SW 1271 (cell line): ENCODE data around the gene MAP2K6.

Experiments used
- DNase-seq, 2 experiments: peaks; one replicate each; lab custom pipeline; 2025; lab: John Stamatoyannopoulos, UW

MAP2K6 gene

DNA sequence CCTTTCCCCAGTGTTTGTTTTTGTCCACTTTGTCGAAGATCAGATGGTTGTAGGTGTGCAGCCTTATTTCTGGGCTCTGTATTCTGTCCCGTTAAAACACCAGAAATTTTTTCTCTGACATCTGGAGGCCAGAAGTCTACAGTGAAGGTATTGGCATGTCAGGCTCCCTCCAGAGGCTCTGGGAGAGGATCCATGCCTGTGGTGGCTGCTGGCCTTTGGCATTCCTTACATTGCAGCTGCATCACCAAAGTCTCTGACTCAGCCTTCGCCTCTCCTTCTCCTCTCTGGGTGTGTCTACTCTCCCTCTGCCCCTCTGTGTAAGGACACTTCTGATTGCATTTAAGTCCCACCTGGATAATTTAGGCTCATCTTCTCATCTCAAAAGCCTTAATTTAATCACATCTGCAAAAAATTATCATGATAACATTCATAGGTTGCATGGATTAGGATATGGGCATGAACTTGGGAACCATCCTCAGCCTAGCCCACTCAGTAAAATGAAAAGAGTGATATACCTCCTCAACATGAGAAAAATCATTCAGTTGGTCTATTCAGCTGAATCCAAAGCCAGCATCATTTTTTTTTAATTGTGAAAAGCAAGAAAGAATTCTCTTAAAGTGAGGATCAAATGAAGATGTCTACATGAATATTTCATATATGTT is 78.0 kb downstream of the MAP2K6 start:
- DNase-seq = peak; percentile 22 to 34

DNA sequence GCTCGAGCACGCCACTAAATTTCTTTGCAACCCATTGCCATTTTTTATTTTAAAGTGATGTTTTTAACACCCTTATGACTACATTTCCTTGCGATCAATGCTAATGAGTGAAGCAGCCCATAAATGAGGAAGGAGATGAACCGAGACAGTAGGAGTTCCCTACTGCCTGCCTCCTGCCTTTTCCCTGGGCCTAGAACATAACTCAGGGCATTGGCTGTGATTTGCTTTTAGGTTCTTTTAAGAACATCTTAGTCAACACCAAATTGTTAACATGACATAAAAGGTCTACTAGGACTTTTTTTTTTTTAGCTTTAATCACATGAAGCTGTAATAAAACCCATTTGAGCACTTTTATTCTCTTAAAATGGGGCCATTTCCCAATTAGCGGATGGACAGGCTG is 81.3 kb downstream of the MAP2K6 start:
- DNase-seq = no peak

DNA sequence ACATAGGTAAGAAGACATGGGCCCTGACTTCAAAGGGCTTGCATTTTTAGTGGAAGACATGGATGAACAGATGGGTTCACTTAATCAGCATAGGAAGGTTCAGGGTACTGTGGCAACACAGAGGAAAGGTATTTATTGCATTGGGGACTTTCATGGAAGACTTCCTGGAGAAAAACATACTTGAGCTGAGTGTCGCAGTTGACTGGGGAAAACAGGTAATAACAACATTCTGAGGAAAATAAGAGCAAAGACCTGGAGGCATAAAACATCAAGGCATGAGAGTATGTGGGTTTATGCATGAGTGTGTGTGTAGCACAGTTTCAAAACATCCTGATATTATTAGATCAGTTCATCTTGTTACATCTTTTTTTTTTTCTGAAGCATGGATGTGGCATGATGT is 82.7 kb downstream of the MAP2K6 start:
- DNase-seq = no peak

DNA sequence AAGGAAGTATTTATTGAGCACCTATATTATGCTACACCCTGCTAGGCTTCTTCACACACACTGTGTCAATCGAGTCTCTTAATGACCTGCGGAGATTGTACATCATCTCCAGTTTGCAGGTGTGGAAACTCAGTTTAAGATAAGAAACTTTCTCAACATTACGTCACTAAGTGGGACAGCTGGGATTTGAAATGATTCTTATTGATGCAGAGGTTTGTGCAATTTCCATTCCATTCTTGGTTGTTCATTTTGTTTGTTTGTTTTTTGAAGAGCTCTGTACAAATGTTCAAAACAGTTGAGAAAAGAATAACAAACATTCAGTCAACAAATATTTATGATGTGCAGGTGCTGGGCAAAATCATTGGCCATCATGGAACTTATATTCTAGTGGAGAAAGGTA is 84.8 kb downstream of the MAP2K6 start:
- no peak for DNase-seq

DNA sequence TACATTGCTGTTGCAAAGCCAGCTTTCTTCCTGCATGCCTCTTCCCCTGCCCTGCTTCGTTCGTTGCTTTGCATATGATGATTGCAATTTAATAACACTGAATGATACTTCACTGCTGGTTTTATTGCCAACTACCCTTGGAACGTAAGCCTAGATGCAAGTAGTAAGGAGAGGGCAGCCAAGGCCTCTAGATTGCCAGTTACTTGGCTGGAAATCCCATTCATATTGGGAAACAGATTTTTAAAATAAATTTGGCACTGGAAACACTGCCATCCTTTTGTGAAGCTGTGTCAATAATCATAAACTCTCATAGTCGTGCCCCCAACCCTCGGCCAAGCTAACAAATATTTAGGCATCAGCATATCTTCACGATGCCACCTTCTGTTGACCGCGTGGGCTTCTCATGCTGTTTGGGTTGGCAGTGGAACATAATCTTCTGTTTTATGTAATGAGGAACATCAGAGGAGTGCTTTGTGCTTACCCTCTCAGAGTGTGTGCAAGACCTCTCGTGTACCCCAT is 86.5 kb downstream of the MAP2K6 start:
- no peak for DNase-seq

DNA sequence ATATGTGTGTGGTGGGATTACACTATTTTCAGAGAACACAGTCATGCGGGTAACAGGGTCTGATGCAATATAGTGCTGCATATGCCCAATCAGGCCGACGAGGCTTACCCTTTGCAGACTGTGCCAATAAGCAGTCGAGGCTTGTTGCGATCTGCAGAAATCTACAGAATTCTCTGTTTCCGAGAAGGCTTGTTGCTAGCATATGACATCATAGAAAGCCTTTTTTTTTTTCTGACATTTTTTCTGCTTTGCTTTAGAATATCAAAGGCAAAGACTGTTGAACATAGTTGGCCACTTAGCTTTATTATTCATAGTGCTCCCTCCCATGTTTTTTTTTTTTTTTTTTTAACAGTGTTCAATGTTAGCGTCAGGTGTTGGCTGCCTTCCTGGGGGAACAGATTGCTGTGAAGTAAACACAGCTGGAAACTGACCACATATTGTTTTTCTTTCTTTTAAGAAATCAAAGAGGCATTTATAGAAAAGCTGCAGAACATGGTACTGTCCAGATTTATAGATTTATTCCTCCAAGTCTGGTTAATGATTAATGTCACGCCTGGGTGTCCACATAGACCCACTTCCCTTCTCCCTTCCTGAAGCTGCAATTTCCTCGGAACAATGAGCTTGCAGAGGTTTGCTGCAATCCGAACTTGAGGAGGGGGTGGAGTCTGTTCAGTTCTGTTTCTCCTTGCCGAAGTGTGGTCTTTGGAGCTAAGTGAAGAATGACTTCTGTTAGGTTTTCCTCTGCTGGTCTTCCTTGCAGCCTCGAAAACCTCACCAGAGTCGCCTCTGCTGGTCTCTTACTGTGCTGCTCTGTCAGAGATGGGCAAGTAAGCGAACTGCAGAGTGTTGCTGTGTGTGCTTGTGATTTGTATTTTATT is 87.3 kb downstream of the MAP2K6 start:
- DNase-seq = no peak

DNA sequence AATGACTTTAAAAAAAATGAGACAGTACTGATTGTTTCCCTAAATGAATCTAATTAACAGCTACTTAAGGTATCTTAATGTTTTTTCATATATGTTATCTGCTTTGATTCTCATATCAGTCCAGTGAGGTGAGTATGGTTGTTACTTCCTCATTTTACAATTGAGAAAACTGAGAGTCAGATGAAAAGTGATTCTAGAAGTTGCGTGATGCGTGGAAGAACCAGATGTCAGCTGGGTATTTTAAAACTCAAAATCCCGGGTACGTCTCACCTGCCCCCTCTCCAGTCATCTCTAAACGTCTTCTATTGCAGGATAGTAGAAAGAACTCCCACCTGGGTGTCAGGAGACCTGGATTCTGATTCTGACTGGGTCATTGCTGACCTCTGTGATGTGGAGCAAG is 89.2 kb downstream of the MAP2K6 start:
- DNase-seq = no peak

DNA sequence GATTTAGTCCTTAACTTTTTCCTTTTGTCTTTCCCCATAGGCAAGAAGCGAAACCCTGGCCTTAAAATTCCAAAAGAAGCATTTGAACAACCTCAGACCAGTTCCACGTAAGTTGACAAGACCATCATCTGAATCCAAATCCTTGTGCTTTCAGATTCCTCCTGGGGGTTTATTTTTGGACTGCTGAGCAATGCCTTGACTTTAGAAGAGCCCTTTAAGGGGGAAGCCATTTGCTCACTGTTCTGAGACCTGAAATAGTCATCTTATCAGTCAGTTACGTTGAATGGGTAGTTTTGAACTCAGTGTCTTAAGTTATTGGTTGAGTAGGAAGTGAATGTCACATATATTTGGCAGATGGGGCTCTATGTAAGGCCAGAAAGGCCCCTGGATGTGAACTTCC is 91.2 kb downstream of the MAP2K6 start:
- DNase-seq = no peak

DNA sequence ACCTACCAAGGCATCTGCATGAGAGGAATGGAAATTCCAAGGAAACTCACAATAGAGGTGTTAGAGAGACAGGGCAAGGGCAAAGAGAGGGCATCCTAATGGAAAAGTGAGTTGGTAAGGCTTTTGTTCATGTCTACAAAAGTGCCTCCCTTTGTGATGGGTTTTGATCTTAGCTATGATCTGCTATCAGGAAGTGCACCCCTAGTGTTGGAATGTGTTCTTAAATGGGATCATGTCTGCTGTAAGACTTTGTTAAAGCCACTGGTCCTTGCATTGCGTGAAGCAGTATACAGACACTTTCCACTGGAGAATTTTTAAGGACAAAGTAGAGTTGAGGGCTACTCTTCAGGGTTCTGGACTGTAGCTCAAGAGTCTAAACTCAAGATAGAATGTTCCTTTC is 92.0 kb downstream of the MAP2K6 start:
- peak in 1 of 2 experiments; percentile 11 for DNase-seq

DNA sequence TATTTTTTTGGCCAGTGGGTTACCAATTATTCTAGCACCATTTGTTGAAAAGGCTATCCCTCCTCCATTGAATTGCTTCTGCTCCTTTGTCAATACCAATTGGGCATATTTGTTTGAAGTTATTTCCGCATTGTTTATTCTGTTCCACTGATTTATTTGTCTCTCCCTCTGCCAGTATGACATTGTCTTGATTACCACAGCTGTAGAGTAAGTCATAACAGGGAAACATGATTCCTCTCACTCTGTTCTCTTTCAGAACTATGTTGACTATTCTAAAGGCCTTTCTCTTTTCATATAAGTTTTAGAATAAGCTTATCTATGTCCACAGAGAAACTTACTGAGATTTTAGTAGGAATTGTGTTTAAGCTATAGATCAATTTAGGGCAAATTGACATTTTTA is 94.3 kb downstream of the MAP2K6 start:
- no peak for DNase-seq

DNA sequence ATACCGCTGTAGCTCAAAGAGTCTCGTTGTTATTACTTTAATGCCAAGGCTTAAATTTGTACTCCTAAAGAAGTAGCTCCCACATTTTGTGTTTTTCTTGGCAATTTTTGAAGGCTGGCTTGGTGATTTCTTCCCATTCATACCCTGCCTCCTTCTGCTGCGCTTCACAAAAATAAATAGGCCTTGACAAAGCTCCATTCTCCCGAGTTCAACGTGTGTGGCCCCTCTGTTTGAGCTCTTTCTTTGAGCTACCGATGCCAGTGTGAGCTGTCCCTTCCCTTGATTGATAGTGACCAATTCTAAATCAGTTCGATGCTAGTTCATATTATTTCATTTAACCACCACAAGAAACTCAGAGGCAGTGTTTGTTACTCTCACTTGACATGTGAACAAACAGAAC is 96.8 kb downstream of the MAP2K6 start:
- no peak for DNase-seq

DNA sequence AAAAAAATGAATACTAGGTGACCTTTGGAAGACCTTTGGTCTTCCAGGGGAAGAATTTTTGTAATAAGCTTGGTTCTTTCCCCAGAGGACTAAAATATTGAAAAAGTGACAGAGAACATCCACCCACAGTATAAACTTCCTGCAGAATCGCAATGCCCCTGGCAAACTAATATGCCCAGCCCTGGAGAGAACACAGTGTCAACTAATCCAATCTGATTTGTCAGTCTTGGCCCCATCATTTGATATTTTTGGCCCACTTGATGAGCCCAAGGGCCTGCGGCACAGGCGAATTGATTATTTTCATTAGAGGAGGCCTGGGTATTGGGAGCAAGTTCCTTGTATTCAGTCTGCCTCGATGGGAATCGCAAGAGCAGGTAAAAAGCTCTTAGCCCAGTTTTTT is 98.4 kb downstream of the MAP2K6 start:
- DNase-seq = no peak

DNA sequence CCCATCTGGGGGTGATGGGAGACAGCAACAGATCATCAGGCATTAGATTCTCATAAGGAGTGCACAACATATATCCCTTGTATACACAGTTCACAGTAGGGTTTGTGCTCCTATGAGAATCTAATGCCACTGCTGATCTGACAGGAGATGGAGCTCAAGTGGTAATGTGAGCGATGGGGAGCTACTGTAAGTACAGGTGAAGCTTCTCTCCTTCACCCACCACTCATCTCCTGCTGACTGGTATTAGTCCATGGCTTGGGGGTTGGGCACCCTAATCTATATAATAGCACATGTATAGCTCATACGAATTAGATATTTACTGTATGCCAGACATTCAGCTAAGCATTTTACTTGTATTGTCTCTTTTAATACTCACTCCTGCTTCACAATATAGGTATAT is 101.7 kb downstream of the MAP2K6 start:
- no peak for DNase-seq

DNA sequence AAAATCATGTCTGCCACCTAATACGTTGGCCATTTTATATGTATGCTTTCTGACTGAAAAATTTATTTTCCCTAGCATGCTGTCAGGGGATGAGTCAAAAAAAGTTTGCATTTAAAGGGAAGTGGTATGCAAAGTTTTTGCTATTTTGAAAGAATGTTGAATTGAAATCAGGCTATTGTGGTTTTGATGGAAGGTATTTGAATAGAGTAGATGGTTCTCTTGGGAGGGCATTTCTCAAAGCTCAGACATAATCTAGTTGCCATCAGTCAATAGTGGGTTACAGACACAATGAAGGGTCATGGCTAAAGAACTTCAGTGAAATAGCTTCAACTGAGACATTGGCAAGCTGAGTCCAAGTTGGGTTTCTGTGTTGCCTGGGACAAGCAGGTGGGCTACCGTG is 102.4 kb downstream of the MAP2K6 start:
- no peak for DNase-seq

DNA sequence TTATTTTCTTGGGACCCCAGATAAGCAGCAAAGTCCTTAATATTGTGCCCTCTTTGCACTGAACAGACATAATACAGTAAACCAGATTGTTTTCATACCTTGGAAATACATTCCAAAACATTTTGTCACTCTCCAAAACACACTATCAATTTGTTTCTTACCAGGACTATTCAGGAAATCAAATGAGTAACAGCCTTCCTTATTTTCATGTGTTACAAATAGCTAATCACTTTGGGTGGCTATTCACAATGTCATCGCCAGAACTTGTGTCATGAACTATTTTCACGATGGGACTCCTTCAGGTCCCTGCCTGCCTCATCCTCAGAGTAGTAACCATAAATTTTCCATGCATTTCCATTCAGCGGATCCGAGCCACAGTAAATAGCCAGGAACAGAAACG is 104.5 kb downstream of the MAP2K6 start:
- DNase-seq = no peak

DNA sequence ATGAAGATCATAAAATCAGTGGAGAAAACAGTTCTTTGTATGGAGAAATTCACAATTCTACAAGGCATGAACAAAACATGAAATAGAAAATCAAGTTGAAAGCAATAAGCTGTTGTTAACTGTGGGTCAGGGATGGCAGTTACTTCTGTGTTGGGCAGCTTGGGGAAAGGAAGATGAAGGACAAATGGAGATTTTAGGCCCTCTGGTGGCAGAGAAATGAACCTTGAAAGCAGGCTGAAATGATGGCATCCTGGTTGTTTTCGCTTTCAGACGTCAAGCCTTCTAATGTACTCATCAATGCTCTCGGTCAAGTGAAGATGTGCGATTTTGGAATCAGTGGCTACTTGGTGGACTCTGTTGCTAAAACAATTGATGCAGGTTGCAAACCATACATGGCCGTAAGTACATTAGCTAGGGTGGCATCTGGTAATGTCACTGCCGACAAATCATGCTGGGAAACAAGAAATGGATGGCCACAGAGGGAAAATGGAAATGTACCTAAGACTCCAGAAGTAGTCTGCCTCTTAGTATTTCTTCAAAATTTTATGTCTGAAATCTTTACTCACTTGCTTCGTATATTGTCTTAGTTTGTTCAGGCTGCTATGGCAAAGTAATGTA is 108.9 kb downstream of the MAP2K6 start:
- DNase-seq = peak in 1 of 2 experiments; percentile 25

DNA sequence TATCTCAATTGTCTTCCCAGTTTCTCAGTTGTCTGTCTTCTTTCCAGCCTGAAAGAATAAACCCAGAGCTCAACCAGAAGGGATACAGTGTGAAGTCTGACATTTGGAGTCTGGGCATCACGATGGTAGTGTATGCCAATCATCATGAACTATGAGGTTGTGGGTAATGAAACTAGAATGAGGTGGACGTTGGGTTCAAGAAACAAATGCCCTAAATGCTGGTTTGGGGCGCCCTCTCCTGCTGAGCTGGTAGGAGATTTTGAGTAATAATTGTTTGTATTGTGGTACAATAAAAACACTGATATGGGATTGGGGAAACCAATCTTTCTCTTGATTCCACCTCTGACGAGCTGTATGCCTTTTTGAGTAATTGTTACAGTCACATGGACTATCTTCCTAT is 110.4 kb downstream of the MAP2K6 start:
- no peak for DNase-seq

DNA sequence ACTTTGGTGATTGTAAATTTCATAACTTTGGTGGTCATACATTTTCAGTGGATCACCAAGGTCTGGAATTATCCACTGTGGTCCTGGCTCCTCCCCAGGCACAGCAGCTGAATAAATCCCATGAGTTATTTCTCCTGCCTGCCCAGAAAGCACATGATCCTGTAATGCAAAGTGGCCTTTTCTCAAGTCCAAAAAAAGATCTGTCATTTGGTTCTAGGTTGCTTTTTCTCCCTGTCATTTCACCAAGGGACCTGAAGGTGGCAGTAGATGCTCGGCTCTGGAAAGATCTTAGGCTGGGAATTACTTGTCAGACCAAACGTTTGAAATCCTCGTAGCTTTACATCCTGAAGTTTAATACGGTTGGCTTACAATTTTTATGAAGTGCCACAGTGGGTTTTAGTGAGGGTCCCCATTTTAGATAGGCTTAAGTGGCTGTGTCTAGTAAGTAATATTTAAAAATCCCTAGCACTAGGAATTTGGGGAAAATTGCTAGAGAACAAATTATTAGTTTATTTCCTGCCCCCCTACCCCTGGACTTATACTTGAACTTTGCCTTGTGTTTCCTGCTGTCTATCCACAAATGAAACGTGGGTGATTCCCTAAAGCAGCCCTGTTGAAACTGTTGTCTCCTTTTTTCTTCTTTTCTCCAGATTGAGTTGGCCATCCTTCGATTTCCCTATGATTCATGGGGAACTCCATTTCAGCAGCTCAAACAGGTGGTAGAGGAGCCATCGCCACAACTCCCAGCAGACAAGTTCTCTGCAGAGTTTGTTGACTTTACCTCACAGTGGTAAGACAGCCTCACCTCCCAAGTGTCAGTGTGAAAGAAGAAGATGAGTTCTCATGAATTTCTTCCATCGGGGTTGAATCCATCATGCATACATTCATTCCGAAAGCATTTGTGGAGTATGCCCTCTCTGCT is 111.7 kb downstream of the MAP2K6 start:
- DNase-seq = peak in 1 of 2 experiments; percentile 41

DNA sequence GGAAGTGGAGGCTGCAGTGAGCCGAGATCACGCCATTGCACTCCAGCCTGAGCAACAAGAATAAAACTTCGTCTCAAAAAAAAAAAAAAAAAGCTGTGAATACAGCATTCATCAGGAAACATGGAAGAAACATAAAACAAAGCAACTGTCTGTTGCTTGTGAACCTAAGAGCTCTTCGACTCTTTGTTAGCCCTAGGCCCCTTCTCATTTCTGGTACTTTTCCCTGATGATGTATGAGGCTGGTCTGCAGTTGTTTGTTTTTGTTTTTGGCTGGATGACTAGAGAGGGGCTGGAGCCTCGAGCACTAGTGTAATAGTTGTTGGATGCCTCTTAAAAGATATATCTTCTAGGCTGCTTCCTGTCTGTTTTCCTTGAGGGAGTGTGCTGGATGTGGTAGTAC is 113.5 kb downstream of the MAP2K6 start:
- DNase-seq = no peak

DNA sequence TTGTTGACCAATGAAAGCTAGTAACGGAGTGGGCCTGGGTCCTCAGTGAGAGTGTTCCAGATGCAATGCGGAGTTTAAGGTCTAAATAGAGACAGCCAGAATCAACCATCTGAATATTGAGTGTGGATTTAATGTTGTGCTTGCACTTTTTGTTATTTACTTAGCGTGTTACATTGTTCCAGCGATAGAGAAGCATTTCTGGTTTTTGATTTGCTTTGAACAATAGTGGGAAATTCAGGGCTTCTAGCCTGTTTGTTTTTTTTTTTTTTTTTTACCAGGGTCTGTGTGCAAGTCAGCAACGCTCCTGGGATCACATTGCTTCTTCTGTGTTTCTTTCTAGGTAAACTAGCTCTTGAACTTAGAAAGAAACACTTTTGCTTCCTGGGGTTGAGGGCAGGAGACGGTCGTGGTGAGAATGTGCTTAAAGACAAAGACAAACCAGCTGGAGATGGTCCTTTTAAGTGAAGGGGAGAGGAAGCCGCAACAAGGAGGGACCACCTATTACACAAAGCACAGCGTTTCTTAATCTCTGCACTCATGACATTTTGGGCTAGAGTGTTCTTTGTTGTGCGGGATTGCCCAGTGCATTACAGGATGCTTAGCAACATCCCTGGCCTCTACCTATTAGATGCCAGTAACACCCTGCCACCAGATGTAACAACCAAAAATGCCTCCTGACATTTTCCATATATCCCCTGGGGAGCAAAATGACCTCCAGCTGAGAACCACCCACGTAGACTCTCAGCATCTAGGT is 119.2 kb downstream of the MAP2K6 start:
- no peak for DNase-seq

DNA sequence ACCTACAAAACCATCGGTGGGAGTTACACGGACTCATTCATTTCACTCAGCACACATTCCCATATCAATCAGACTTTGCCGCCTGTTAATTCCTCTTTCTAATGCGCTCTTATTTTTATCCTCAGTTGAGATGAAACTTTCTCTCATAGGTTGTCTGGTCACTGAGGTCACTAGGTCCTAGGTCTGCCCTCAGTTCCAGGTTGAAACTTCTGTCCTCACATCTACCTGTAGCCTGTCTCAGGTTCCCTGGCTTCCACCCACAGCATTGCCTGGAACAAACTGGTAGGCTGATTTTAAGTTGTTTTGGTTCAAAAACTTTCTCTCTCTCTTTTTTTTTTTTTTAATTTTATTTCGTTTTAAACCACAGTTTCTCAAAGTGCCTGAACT is 119.7 kb downstream of the MAP2K6 start:
- DNase-seq = no peak
